OCI-LY3 (cell line): ENCODE results near the gene NR6A1.

ENCODE experiments used
- EZH2phosphoT487 ChIP-seq: fragments of 200-600 bp; shearing (Covaris generic); IDR thresholded peaks from 2 replicates; pipeline ENCODE4 v1.6.1; 2018; ENCODE audit warnings: antibody characterized with exemption, mixed run types, low read depth
- TF ChIP-seq, protein P1 (sequence below): fragments of 200-600, 300-600 bp; sonication (generic); IDR thresholded peaks from 2 replicates; pipeline ENCODE4 v1.5.1; 2014; ENCODE audit warnings: antibody characterized with exemption, low read length, low read depth

DNA sequence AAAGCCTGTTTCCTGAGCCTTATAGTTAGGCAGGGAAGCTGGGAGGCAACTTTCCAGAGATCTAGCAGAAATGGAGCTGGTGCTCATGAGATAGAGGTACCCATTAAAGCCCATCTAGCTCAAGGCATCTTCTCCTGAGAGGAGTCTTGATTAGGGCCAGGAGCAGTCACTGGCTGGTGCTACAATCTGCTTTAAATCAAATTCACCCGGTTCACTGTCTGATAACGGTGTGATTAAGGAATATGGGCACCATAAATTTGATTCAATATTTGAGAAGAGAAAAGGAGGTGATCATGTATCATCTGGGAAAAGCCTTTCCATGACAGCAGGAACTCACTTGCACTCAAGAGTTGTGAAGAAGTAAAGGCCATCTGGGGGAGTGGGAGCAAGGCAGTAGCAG is 240.0 kb downstream of the NR6A1 start:
- TF ChIP-seq, protein P1, sequence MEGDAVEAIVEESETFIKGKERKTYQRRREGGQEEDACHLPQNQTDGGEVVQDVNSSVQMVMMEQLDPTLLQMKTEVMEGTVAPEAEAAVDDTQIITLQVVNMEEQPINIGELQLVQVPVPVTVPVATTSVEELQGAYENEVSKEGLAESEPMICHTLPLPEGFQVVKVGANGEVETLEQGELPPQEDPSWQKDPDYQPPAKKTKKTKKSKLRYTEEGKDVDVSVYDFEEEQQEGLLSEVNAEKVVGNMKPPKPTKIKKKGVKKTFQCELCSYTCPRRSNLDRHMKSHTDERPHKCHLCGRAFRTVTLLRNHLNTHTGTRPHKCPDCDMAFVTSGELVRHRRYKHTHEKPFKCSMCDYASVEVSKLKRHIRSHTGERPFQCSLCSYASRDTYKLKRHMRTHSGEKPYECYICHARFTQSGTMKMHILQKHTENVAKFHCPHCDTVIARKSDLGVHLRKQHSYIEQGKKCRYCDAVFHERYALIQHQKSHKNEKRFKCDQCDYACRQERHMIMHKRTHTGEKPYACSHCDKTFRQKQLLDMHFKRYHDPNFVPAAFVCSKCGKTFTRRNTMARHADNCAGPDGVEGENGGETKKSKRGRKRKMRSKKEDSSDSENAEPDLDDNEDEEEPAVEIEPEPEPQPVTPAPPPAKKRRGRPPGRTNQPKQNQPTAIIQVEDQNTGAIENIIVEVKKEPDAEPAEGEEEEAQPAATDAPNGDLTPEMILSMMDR, result no peak
- no peak for TF ChIP-seq EZH2phosphoT487
